Measurements from ENCODE around the gene LEPROT.

Gene LEPROT

DNA sequence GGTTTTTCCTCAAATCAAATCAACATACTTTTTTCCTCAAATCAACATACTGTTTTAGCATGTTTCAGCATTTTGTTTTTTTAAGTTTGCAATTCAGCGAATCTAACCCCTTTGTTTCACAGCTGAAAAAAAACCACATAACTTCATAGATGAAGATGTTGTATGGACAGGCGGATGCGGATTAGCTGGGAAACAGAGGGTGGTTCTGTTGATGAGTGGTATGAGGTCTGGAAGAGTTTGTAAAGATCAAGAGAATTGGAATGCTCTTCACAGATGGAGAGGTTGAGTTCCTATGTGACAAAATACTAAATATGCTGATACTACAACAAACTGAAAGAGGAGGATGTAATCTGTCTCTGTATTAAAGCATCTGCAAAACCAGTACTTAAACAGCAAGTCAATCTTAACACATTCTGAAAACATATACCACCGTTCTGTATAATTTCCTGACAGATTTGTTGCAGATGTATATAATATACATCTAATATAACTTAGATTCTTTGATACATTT is 10.6 kb upstream of the LEPROT start:
- Histone ChIP-seq H4K20me1 (ENCODE audit: insufficient read depth, low read length) (no peaks in the 10 kb centered on the region), H3K27ac (ENCODE audit: low read length) (no peak overlapping the region), H3K27me3 (ENCODE audit: insufficient read depth, low read length, poor library complexity) (no peaks in the 10 kb centered on the region), H3K4me3 (ENCODE audit: low read depth in 1 of 2, low read length in 2 of 2) (no peak overlapping the region), H3K4me2 (ENCODE audit: insufficient read depth, low read length) (no peak overlapping the region), H3K36me3 (ENCODE audit: insufficient read depth, low read length) (peaks cover 3% of the 10 kb centered on the region; the same call in 1 of the 2 replicates), H3K79me2 (ENCODE audit: insufficient read depth, low read length) (no peaks in the 10 kb centered on the region), H3K9ac (ENCODE audit: low read depth, low read length) (no peak overlapping the region), H3K4me1 (ENCODE audit: insufficient read depth, low read length) (no peaks in the 10 kb centered on the region), H2AFZ (ENCODE audit: low read depth, low read length) (no peak overlapping the region), H3K9me3 (ENCODE audit: insufficient read depth, low read length, severe bottlenecking) (no peaks in the 10 kb centered on the region)
- no peak for DNase-seq
- no peak for TF ChIP-seq EZH2 (IDR thresholded peaks at IDR 0.05; ENCODE audit: borderline replicate concordance, low read depth, low read length, severe bottlenecking)
- TF ChIP-seq, protein P1, sequence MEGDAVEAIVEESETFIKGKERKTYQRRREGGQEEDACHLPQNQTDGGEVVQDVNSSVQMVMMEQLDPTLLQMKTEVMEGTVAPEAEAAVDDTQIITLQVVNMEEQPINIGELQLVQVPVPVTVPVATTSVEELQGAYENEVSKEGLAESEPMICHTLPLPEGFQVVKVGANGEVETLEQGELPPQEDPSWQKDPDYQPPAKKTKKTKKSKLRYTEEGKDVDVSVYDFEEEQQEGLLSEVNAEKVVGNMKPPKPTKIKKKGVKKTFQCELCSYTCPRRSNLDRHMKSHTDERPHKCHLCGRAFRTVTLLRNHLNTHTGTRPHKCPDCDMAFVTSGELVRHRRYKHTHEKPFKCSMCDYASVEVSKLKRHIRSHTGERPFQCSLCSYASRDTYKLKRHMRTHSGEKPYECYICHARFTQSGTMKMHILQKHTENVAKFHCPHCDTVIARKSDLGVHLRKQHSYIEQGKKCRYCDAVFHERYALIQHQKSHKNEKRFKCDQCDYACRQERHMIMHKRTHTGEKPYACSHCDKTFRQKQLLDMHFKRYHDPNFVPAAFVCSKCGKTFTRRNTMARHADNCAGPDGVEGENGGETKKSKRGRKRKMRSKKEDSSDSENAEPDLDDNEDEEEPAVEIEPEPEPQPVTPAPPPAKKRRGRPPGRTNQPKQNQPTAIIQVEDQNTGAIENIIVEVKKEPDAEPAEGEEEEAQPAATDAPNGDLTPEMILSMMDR (IDR thresholded peaks at IDR 0.05; ENCODE audit: borderline replicate concordance, extremely low read depth, low read length, poor library complexity, severe bottlenecking): no peak
- no peak for ATAC-seq (ENCODE audit: insufficient read depth, low read depth)

DNA sequence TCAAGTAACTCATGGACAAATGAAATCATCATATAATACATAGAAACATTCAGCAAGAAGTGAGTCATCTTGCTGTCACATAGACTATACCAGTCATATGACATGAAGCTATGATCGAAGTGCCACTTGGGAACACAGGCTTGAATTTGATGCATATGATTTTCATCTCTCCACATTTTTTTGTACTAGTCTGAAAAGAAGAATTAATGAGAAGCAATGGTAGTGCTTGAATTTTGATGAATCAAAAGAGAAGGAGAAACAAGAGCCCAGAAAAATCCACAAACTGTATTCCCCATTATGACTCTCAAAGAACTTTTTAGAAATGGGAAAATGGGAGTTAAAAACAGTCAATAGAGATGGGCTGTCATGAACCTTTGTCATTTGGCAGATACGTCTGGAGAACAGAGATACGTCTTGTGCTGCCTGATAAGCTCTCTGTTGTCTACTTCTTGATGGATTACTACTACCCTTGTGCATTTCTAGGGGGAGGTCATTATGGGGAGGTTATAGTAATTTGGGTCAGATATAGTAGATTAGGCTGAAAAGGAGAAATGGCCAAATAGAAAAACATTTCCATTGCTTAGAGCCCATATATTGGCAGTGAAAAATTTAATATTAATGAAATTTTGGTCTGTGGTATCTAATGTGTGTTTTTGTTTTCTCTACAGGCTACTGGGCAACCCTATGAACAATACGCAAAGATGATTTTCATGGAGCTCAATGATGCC is 8.0 kb upstream of the LEPROT start:
- H3K4me1 ChIP-seq (ENCODE audit: insufficient read depth, low read length): no peaks in the 10 kb centered on the region
- H3K27ac ChIP-seq (ENCODE audit: low read length): no peak overlapping the region
- no peak for TF ChIP-seq EZH2 (IDR thresholded peaks at IDR 0.05; ENCODE audit: borderline replicate concordance, low read depth, low read length, severe bottlenecking)
- TF ChIP-seq, protein P1 (IDR thresholded peaks at IDR 0.05; ENCODE audit: borderline replicate concordance, extremely low read depth, low read length, poor library complexity, severe bottlenecking): no peak
- no peaks in the 10 kb centered on the region for H3K9me3 ChIP-seq (ENCODE audit: insufficient read depth, low read length, severe bottlenecking)
- no peak overlapping the region for H3K4me3 ChIP-seq (ENCODE audit: low read depth in 1 of 2, low read length in 2 of 2)
- H3K4me2 ChIP-seq (ENCODE audit: insufficient read depth, low read length): no peak overlapping the region
- H2AFZ ChIP-seq (ENCODE audit: low read depth, low read length): no peak overlapping the region
- H3K27me3 ChIP-seq (ENCODE audit: insufficient read depth, low read length, poor library complexity): no peaks in the 10 kb centered on the region
- H3K79me2 ChIP-seq (ENCODE audit: insufficient read depth, low read length): no peaks in the 10 kb centered on the region
- no peak for ATAC-seq (ENCODE audit: insufficient read depth, low read depth)
- no peaks in the 10 kb centered on the region; the same call in 1 of the 2 replicates for H3K36me3 ChIP-seq (ENCODE audit: insufficient read depth, low read length)
- DNase-seq: no peak
- H4K20me1 ChIP-seq (ENCODE audit: insufficient read depth, low read length): no peaks in the 10 kb centered on the region
- H3K9ac ChIP-seq (ENCODE audit: low read depth, low read length): no peak overlapping the region

DNA sequence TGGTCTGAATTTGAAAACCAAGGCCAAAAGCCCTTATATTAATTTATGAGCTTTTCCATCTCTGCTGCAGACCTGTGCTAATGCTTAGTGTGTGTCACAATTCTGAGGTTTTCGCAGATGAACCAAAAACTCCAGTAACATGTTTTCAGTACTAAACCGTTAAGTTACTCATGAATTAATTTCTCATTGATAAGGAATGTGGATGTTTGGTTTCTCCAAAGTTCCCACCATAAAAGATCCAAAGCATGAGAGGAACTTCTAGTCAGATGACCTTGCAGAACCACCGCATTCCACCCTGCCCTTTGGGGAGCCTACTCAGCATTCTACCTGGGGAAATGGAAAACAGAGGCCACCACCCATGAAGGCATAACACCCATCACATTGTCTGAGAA is 7.5 kb upstream of the LEPROT start:
- DNase-seq (no peak), ATAC-seq (ENCODE audit: insufficient read depth, low read depth) (no peak)
- Histone ChIP-seq H3K36me3 (ENCODE audit: insufficient read depth, low read length) (no peaks in the 10 kb centered on the region; the same call in 1 of the 2 replicates), H2AFZ (ENCODE audit: low read depth, low read length) (no peak overlapping the region), H3K4me2 (ENCODE audit: insufficient read depth, low read length) (no peak overlapping the region), H3K4me1 (ENCODE audit: insufficient read depth, low read length) (no peaks in the 10 kb centered on the region), H3K79me2 (ENCODE audit: insufficient read depth, low read length) (no peaks in the 10 kb centered on the region), H3K27ac (ENCODE audit: low read length) (no peak overlapping the region), H3K4me3 (ENCODE audit: low read depth in 1 of 2, low read length in 2 of 2) (no peak overlapping the region), H3K9ac (ENCODE audit: low read depth, low read length) (no peak overlapping the region), H4K20me1 (ENCODE audit: insufficient read depth, low read length) (no peaks in the 10 kb centered on the region), H3K27me3 (ENCODE audit: insufficient read depth, low read length, poor library complexity) (no peaks in the 10 kb centered on the region), H3K9me3 (ENCODE audit: insufficient read depth, low read length, severe bottlenecking) (no peaks in the 10 kb centered on the region)
- TF ChIP-seq EZH2 (IDR thresholded peaks at IDR 0.05; ENCODE audit: borderline replicate concordance, low read depth, low read length, severe bottlenecking): no peak
- TF ChIP-seq, protein P1 (IDR thresholded peaks at IDR 0.05; ENCODE audit: borderline replicate concordance, extremely low read depth, low read length, poor library complexity, severe bottlenecking): no peak

Measured in DND-41 (cell line).